Common myeloid progenitor, CD34-positive (primary cell): ENCODE measurements around the gene FCSK.
A peak's percentile ranks its signal among the peaks of the same experiment; 100 is the strongest.

Experiments used
- CTCF ChIA-PET: fragments of 350-600 bp; sonication (Branson Sonifier 250); formaldehyde crosslinking; loops from one replicate; lab custom pipeline; 2021; ENCODE audit warnings: antibody characterized with exemption; lab: Charles Lee
- POLR2A ChIA-PET: fragments of 350-600 bp; sonication (Branson Sonifier 250); formaldehyde crosslinking; loops from one replicate; lab custom pipeline; 2021; ENCODE audit warnings: antibody characterized with exemption; lab: Charles Lee
- DNase-seq, 3 donors: peaks; one replicate each; pipeline versions ENCODE4 v3.0.0 to v3.0.0-alpha.2; 2013
- H3K27ac ChIP-seq, 2 experiments: 1 replicate in 1 of 2; 2 replicates in 1 of 2; pipeline ENCODE4 v1.7.0; 2013; ENCODE audit warnings: inconsistent platforms in 2 of 2, low read length in 2 of 2, mild to moderate bottlenecking in 2 of 2, low read depth in 1 of 2, moderate library complexity in 1 of 2; ENCODE audit not compliant: severe bottlenecking in 2 of 2, insufficient read depth in 1 of 2, poor library complexity in 1 of 2
- H3K27me3 ChIP-seq, 5 experiments: replicated peaks in 2 of 5; 1 replicate in 3 of 5; 2 replicates in 2 of 5; pipeline versions ENCODE4 v1.6.1 to v1.7.0; 2013; ENCODE audit warnings: low read length in 4 of 5, mild to moderate bottlenecking in 2 of 5, moderate library complexity in 2 of 5, inconsistent platforms in 1 of 5; ENCODE audit not compliant: insufficient read depth in 5 of 5, control insufficient read depth in 4 of 5
- H3K36me3 ChIP-seq, 4 experiments: 1 replicate in 2 of 4; 2 replicates in 2 of 4; pipeline versions ENCODE4 v1.6.1 to v1.7.0; 2013; ENCODE audit warnings: low read length in 3 of 4, control low read depth in 1 of 4, mild to moderate bottlenecking in 1 of 4; ENCODE audit not compliant: control insufficient read depth in 4 of 4, insufficient read depth in 4 of 4
- H3K4me1 ChIP-seq, 4 experiments: 1 replicate in 3 of 4; 2 replicates in 1 of 4; pipeline versions ENCODE4 v1.6.1 to v1.7.1; 2013; ENCODE audit warnings: low read length in 3 of 4, mild to moderate bottlenecking in 3 of 4, control low read depth in 1 of 4, inconsistent platforms in 1 of 4, moderate library complexity in 1 of 4; ENCODE audit not compliant: control insufficient read depth in 4 of 4, insufficient read depth in 4 of 4; ENCODE audit errors: control extremely low read depth in 1 of 4
- H3K4me3 ChIP-seq, 7 experiments: 1 replicate in 4 of 7; 2 replicates in 3 of 7; pipeline versions ENCODE4 v1.5.1 to v1.7.0; 2013; ENCODE audit warnings: mild to moderate bottlenecking in 7 of 7, low read length in 6 of 7, moderate library complexity in 6 of 7, inconsistent platforms in 2 of 7, low read depth in 2 of 7, control low read depth in 1 of 7; ENCODE audit not compliant: insufficient read depth in 4 of 7, control insufficient read depth in 1 of 7; ENCODE audit errors: extremely low read depth in 1 of 7
- H3K9me3 ChIP-seq, 5 experiments: 1 replicate in 4 of 5; 2 replicates in 1 of 5; pipeline versions ENCODE4 v1.6.1 to v1.7.1; 2013; ENCODE audit warnings: low read length in 4 of 5, mild to moderate bottlenecking in 2 of 5, inconsistent platforms in 1 of 5, low read depth in 1 of 5, moderate library complexity in 1 of 5; ENCODE audit not compliant: control insufficient read depth in 4 of 5, insufficient read depth in 2 of 5; ENCODE audit errors: control extremely low read depth in 1 of 5
- WGBS: methylation state at CpG from one replicate; pipeline ENCODE4 v1.1.5; 2013; ENCODE audit not compliant: insufficient coverage; 5-methylcytosine and 5-hydroxymethylcytosine counted together

The FCSK gene

DNA sequence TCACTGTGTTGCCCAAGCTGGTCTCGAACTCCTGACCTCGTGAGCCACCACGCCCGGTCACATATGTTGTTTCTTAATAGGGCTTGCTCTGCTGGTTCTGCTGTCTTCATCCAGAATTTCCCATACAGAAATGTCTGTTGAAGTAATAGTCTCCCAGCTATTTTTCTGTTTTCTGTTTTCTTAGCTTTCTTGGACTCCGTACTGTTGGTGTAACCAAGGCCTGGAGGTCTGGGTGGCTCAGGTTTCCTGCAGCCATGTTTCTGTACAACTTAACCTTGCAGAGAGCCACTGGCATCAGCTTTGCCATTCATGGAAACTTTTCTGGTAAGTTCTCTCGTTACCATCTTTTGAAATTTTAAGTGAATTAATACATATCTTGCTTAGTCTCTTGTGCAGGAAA is 72.0 kb downstream of the FCSK start:
- no peaks in the 10 kb centered on the region for H3K27me3 ChIP-seq
- peaks cover 14 to 48% (median 34%) of the 10 kb centered on the region in 4 experiments for H3K36me3 ChIP-seq
- ChIA-PET POLR2A (no interaction called here), CTCF (no interaction called here)
- H3K27ac ChIP-seq = peak overlapping the region in 1 of 2 experiments; percentile 27
- DNase-seq = no peak
- peak overlapping the region in 2 of 7 experiments; percentile 29 to 37 for H3K4me3 ChIP-seq
- 96% methylated on average over 4 of the region's 6 CpGs for WGBS
- H3K4me1 ChIP-seq = peaks cover 6 to 43% (median 26%) of the 10 kb centered on the region in 4 experiments
- no peaks in the 10 kb centered on the region for H3K9me3 ChIP-seq

DNA sequence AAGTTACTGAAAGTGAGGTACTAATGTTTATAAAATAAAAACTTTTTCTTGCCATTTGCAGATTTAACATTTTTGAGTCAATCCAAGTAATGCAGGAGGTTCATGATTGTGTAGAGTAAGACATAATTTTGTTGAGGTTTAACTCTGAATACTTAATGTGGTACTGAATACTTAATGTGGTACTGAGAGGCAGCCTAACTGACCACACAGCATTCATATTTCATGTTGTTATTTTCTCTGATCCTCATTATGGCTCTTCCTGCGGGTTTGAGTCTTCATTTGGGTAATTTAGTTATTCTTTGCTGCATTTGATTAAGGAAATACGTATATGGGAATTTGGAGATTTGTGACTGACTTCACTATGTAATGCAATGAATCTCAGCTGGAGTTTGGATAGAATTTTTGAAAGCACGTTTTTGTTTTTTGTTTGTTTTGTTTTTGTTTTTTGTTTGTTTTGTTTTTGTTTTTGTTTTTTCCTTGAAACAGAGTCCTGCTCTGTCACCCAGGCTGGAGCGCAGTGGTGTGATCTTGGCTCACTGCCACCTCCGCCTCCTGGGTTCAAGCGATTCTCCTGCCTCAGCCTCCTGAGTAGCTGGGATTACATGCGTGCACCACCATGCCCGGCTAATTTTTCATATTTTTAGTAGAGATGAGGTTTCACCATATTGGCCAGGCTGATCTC is 73.1 kb downstream of the FCSK start:
- H3K4me1 ChIP-seq = peaks cover 3 to 35% (median 20%) of the 10 kb centered on the region in 4 experiments
- ChIA-PET CTCF (interaction anchor here (0.6 to 1.4 kb wide), 2 partner anchors 13 to 23 kb away, joined by 3 to 4 read pairs; no protein-coding TSS in a partner anchor), POLR2A (interaction anchor here (0.6 kb wide), 1 partner anchor 127 kb away, joined by 6 read pairs; no protein-coding TSS in a partner anchor)
- peak overlapping the region in 1 of 7 experiments; percentile 10 for H3K4me3 ChIP-seq
- no peaks in the 10 kb centered on the region for H3K9me3 ChIP-seq
- no peaks in the 10 kb centered on the region for H3K27me3 ChIP-seq
- 92% methylated on average over 6 of the region's 8 CpGs for WGBS
- H3K27ac ChIP-seq = no peak overlapping the region
- peaks cover 17 to 58% (median 39%) of the 10 kb centered on the region in 4 experiments for H3K36me3 ChIP-seq
- no peak for DNase-seq

DNA sequence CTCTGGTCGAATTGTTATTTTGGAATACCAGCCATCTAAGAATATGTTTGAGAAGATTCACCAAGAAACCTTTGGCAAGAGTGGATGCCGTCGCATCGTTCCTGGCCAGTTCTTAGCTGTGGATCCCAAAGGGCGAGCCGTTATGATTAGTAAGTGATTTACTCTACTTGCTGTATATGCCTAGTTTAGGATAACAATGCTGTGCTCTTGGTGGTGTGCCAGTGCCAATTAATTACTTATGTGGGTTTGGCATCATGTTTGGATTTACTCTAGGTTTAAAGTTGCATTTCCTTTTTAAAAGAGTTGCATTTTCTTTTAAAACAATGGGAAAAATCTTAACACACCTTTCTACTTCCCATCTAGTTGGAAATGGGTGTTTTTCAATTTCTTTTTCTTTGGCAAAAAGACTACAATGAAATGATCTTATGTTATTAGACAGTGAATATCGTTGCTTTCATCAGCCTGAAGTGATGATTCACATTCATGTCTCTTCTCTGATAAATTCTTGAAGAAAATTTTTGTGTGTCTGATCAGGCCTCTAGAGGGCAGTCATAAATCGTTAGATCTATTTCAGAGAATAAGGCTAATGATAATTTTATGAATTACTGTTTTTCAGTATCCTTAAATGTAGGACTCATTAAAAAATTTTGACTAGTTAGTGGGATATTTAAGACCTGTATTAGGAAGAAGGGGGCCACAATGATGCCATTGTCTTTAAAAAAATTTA is 74.8 kb downstream of the FCSK start:
- no peaks in the 10 kb centered on the region for H3K9me3 ChIP-seq
- peaks cover under 1 to 27% (median 16%) of the 10 kb centered on the region in 4 experiments for H3K4me1 ChIP-seq
- peak; percentile 40 to 63 (median 60) for DNase-seq
- no peak overlapping the region for H3K27ac ChIP-seq
- no peaks in the 10 kb centered on the region for H3K27me3 ChIP-seq
- H3K4me3 ChIP-seq = no peak overlapping the region
- POLR2A ChIA-PET = no interaction called here
- WGBS = 96% methylated on average over 6 of the region's 8 CpGs
- CTCF ChIA-PET = interaction anchor here (0.9 to 1.4 kb wide), 4 partner anchors 13 to 242 kb away, joined by 3 read pairs; no protein-coding TSS in a partner anchor
- H3K36me3 ChIP-seq = peaks cover 21 to 76% (median 55%) of the 10 kb centered on the region in 4 experiments
